Ovary (tissue), 9 donors: ENCODE measurements around the gene ADH1A. TPM values are rescaled to one million over a fixed set of nuclear protein-coding genes. Genes with fewer than 3 reads are reported as not detected.

Experiments used
- DNase-seq, 5 donors: peaks; one replicate each; pipeline ENCODE4 v3.0.0-alpha.2; 2019 to 2020
- H3K27ac ChIP-seq, 2 donors: fragments of 200-600 bp; one replicate each; pipeline versions ENCODE4 v1.5.1 to v1.8.0; 2019 to 2022
- H3K27me3 ChIP-seq: fragments of 200-600 bp; one replicate; pipeline ENCODE4 v1.8.0; 2022
- H3K36me3 ChIP-seq: fragments of 200-600 bp; sonication (generic); one replicate; pipeline ENCODE4 v1.5.1; 2019
- H3K4me1 ChIP-seq: one replicate; pipeline ENCODE4 v1.8.1; 2013; ENCODE audit warnings: mild to moderate bottlenecking, moderate library complexity; ENCODE audit not compliant: insufficient read depth
- H3K4me3 ChIP-seq: fragments of 200-600 bp; sonication (generic); one replicate; pipeline ENCODE4 v1.5.1; 2017
- H3K9me3 ChIP-seq, 2 donors: fragments of 200-600 bp in 1 of 2; sonication (generic) in 1 of 2; one replicate each; pipeline versions ENCODE4 v1.5.1 to v1.8.1; 2013 to 2019; ENCODE audit warnings: mild to moderate bottlenecking in 1 of 2, moderate library complexity in 1 of 2
- CTCF ChIP-seq, 3 donors: fragments of 450-650 bp in 2 of 3; fragments of 200-600 bp in 1 of 3; IDR thresholded peaks; one replicate each; pipeline versions ENCODE4 v1.5.1 to v1.8.0; 2016 to 2022; ENCODE audit warnings: antibody characterized with exemption in 3 of 3, mild to moderate bottlenecking in 1 of 3
- EP300 ChIP-seq: sonication (generic); formaldehyde crosslinking; IDR thresholded peaks from one replicate; pipeline ENCODE4 v1.6.1; 2017; ENCODE audit warnings: antibody characterized with exemption
- POLR2A ChIP-seq: fragments of 450-650 bp; IDR thresholded peaks from one replicate; pipeline ENCODE4 v1.6.1; 2017; ENCODE audit warnings: antibody characterized with exemption, mild to moderate bottlenecking, moderate library complexity
- WGBS, 3 donors: extraction: QIAGEN DNeasy Blood & Tissue Kit in 1 of 3; methylation state at CpG; one replicate each; pipeline versions ENCODE4 v1.1.5 to v1.1.7; 2013 to 2017; 5-methylcytosine and 5-hydroxymethylcytosine counted together
- intact Hi-C, 4 donors: fragments of 100-400 bp; cut with DNase I; formaldehyde crosslinking; loops; one replicate each; pipeline versions ENCODE4 v1.11.0 to v1.15.1; 2022 to 2023
- polyA plus RNA-seq, 2 donors: library from polyadenylated mRNA; stranded (reverse); fragments of 200-250 nt in 1 of 2; fragments of 350-450 nt in 1 of 2; fragmentation: Illumina TruSeq in 1 of 2; extraction: RNeasy Lipid Tissue Mini Kit (QIAGEN cat#74804) in 1 of 2; gene quantifications; one replicate each; pipeline ENCODE4 v1.2.3, GENCODE V29; 2013 to 2014
- total RNA-seq, 7 donors: library from RNA; depleted of rRNA in 2 of 7; stranded (reverse); fragments of >200 nt in 2 of 7; fragmentation: NEBNext Ultra II Directional in 3 of 7; extraction: Animal tissue kit (Norgen Biotek cat#: 25700) in 3 of 7; gene quantifications; one replicate each; pipeline versions ENCODE4 v1.1.0 to v1.2.4, GENCODE V29; 2016 to 2023
- donor health status: DM: no; HTN: no; CAD: no; lungs with moderate emphysema.
- donor health status: DM: no; HTN: no; CAD: no.
- donor health status: Bipolar disorder and iron deficiency.
- donor health status: DM: yes; HTN: yes; CAD: no.
- donor health status: DM: no; HTN: no; CAD: no.
- donor health status: DM: yes; HTN: yes; CAD: no.

ADH1A gene
- total and polyA plus RNA-seq, 9 donors = 0.15 to 2.4 (median 0.70) TPM; not detected in 2

- Histone ChIP-seq H3K36me3 (no peaks in the 10 kb centered on the region), H3K9me3 (no peaks in the 10 kb centered on the region), H3K4me1 (peaks cover 9% of the 10 kb centered on the region), H3K4me3 (peak overlapping the region; percentile 7), H3K27me3 (no peaks in the 10 kb centered on the region), H3K27ac (no peak overlapping the region)
- intact Hi-C loops = no loop called here
- DNase-seq = no peak
- 75 to 79% (median 78%) methylated on average over 6 of the region's 6 CpGs for WGBS, 3 donors
- no peak for TF ChIP-seq CTCF (IDR thresholded peaks at IDR 0.05)
- TF ChIP-seq EP300 = no peak
- no peak for TF ChIP-seq POLR2A
Observed at GRCh38 chr4:99315839-99316238, 25.1 kb upstream of the ADH1A start.

DNA sequence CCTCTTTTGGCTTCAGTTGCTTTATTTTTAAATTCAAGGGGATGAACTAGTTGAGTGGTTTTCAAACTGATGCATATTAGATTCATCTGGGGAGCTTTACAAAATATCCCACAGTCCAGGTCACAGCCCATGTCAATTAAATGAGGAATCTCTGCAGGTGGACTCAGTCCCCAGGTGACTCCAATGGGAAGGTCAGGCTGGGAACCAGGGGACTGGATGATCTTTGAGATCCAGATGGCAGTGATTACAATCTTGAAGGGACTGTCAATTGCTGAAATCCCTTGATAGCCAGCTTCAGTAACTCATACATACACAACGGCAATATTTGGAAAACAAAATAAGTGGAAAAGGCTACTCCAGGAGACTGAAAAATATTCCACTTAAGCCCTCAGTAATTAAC is 23.4 kb upstream of the ADH1A start:
- intact Hi-C loops = no loop called here
- Histone ChIP-seq H3K9me3 (no peaks in the 10 kb centered on the region), H3K36me3 (no peaks in the 10 kb centered on the region), H3K27ac (no peak overlapping the region), H3K4me1 (peaks cover 9% of the 10 kb centered on the region), H3K4me3 (no peak overlapping the region), H3K27me3 (no peaks in the 10 kb centered on the region)
- TF ChIP-seq CTCF (IDR thresholded peaks at IDR 0.05) (no peak), POLR2A (no peak), EP300 (no peak)
- 42 to 85% (median 60%) methylated on average over 1 of the region's 1 CpG for WGBS, 3 donors
- no peak for DNase-seq

DNA sequence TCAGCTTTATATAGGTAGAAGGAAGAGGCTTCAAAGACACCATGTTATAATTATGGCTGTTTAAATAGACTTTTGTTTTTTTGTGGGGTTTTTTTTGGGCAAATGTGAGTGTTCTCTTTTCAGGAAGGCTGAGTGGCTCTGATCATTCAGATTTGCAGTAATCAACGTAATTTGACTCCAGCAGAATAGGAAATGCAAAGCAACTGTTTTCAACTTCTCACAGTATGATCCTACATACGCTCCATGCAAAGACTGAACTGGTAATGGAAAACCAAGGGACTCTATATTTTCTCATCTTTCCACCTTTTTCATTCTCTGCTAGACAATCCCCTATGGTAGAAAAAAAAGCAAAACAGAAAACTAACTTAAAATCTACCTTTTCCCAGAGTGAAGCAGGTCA is 19.6 kb upstream of the ADH1A start:
- H3K27ac ChIP-seq = no peak overlapping the region
- H3K27me3 ChIP-seq = no peaks in the 10 kb centered on the region
- DNase-seq = no peak
- TF ChIP-seq POLR2A (no peak), EP300 (no peak), CTCF (IDR thresholded peaks at IDR 0.05) (no peak)
- no peaks in the 10 kb centered on the region for H3K36me3 ChIP-seq
- H3K4me1 ChIP-seq = no peaks in the 10 kb centered on the region
- H3K4me3 ChIP-seq = no peak overlapping the region
- no peaks in the 10 kb centered on the region for H3K9me3 ChIP-seq
- WGBS, 3 donors = 87 to 96% (median 91%) methylated on average over 2 of the region's 2 CpGs
- intact Hi-C loops = no loop called here

- TF ChIP-seq CTCF (IDR thresholded peaks at IDR 0.05) = no peak
- TF ChIP-seq EP300 = no peak
- no peak for TF ChIP-seq POLR2A
- Histone ChIP-seq H3K9me3 (no peaks in the 10 kb centered on the region), H3K4me3 (no peak overlapping the region), H3K4me1 (peaks cover 5% of the 10 kb centered on the region), H3K27me3 (no peaks in the 10 kb centered on the region), H3K36me3 (no peaks in the 10 kb centered on the region), H3K27ac (no peak overlapping the region)
- no peak for DNase-seq
- WGBS, 3 donors = 95 to 98% (median 96%) methylated on average over 11 of the region's 11 CpGs
- intact Hi-C loops = no loop called here
Observed at GRCh38 chr4:99305638-99306400, 15.0 kb upstream of the ADH1A start.
